Activated CD8-positive, alpha-beta T cell treated with anti-CD3 and anti-CD28 coated beads for 36 hours (primary cell): ENCODE measurements around the gene B3GNT5. TPM values are rescaled to one million over a fixed set of nuclear protein-coding genes. Genes with fewer than 3 reads are reported as not detected.
A peak's percentile ranks its signal among the peaks of the same experiment; 100 is the strongest.

Experiments used
- ATAC-seq: fragments of 200-7000 bp; cut with Tn5 transposase; one replicate; pipeline ENCODE4 v1.10.0; 2021; ENCODE audit warnings: mild to moderate bottlenecking, moderate library complexity
- CTCF ChIA-PET: fragments of 350-600 bp; sonication (Branson Sonifier 250); formaldehyde crosslinking; loops from one replicate; lab custom pipeline; 2021; ENCODE audit warnings: antibody characterized with exemption; lab: Charles Lee
- POLR2A ChIA-PET: fragments of 350-600 bp; sonication (Branson Sonifier 250); formaldehyde crosslinking; loops from one replicate; lab custom pipeline; 2021; ENCODE audit warnings: antibody characterized with exemption; lab: Charles Lee
- DNase-seq: peaks from one replicate; pipeline ENCODE4 v3.0.0-alpha.2; 2020
- H3K27ac Mint-ChIP-seq: one replicate; pipeline ENCODE4 v1.8.0; 2021; ENCODE audit warnings: mild to moderate bottlenecking, mixed read lengths
- H3K27me3 Mint-ChIP-seq: one replicate; pipeline ENCODE4 v1.8.0; 2021; ENCODE audit warnings: mixed read lengths
- H3K36me3 Mint-ChIP-seq: one replicate; pipeline ENCODE4 v1.8.0; 2021; ENCODE audit warnings: low read depth, mixed read lengths
- H3K4me1 Mint-ChIP-seq: one replicate; pipeline ENCODE4 v1.8.0; 2021; ENCODE audit warnings: low read depth, mixed read lengths
- H3K4me3 Mint-ChIP-seq: one replicate; pipeline ENCODE4 v1.8.0; 2021; ENCODE audit warnings: mild to moderate bottlenecking, moderate library complexity, mixed read lengths
- H3K9me3 Mint-ChIP-seq: one replicate; pipeline ENCODE4 v1.8.0; 2021; ENCODE audit warnings: mixed read lengths
- CTCF ChIP-seq: fragments of 200-600 bp; IDR thresholded peaks from one replicate; pipeline ENCODE4 v1.8.0; 2022; ENCODE audit warnings: antibody characterized with exemption, mild to moderate bottlenecking
- intact Hi-C: fragments of 100-400 bp; cut with micrococcal nuclease; formaldehyde crosslinking; loops from one replicate; pipeline ENCODE4 v1.10.0; 2022
- total RNA-seq, 2 experiments: library from RNA; stranded (reverse); gene quantifications; one replicate each; pipeline ENCODE4 v1.2.3, GENCODE V29; 2021

B3GNT5 gene
- total RNA-seq, 2 experiments from 2014 or later = 25.8 to 26.1 TPM

GRCh38 chr3:183274609-183275008 lies 21.6 kb downstream of the B3GNT5 start:
- ChIA-PET POLR2A (interaction anchor here (0.6 to 1.1 kb wide), 3 partner anchors 8 to 610 kb away, joined by 3 to 5 read pairs (median 4); no protein-coding TSS in a partner anchor), CTCF (no interaction called here)
- no peak overlapping the region for H3K27ac Mint-ChIP-seq
- DNase-seq = no peak
- H3K4me3 Mint-ChIP-seq = no peak overlapping the region
- intact Hi-C loops = no loop called here
- peaks cover 23% of the 10 kb centered on the region for H3K4me1 Mint-ChIP-seq
- no peak for ATAC-seq
- H3K9me3 Mint-ChIP-seq = no peaks in the 10 kb centered on the region
- TF ChIP-seq CTCF = no peak
- peaks cover 28% of the 10 kb centered on the region for H3K36me3 Mint-ChIP-seq
- no peaks in the 10 kb centered on the region for H3K27me3 Mint-ChIP-seq

- Mint-ChIP-seq H3K9me3 (no peaks in the 10 kb centered on the region), H3K27ac (no peak overlapping the region), H3K27me3 (no peaks in the 10 kb centered on the region), H3K36me3 (peaks cover 20% of the 10 kb centered on the region), H3K4me1 (peaks cover 21% of the 10 kb centered on the region), H3K4me3 (no peak overlapping the region)
- ChIA-PET CTCF (interaction anchor here (1.2 to 1.9 kb wide), 2 partner anchors 91 to 107 kb away, joined by 3 to 6 read pairs; no protein-coding TSS in a partner anchor), POLR2A (interaction anchor here (0.6 to 1.1 kb wide), 3 partner anchors 9 to 315 kb away, joined by 3 to 4 read pairs (median 3); no protein-coding TSS in a partner anchor)
- ATAC-seq (peak; percentile 24), DNase-seq (no peak)
- TF ChIP-seq CTCF = no peak
- intact Hi-C loops = no loop called here
Measured at GRCh38 chr3:183275418-183275817, 22.4 kb downstream of the B3GNT5 start.

- no peak for TF ChIP-seq CTCF
- Mint-ChIP-seq H3K27ac (no peak overlapping the region), H3K9me3 (no peaks in the 10 kb centered on the region), H3K27me3 (no peaks in the 10 kb centered on the region), H3K36me3 (peaks cover 20% of the 10 kb centered on the region), H3K4me1 (peaks cover 21% of the 10 kb centered on the region), H3K4me3 (no peak overlapping the region)
- intact Hi-C loops = no loop called here
- ChIA-PET CTCF (interaction anchor here (1.2 to 1.9 kb wide), 2 partner anchors 91 to 107 kb away, joined by 3 to 6 read pairs; no protein-coding TSS in a partner anchor), POLR2A (no interaction called here)
- ATAC-seq = no peak
- DNase-seq = no peak
Measured at GRCh38 chr3:183275937-183276336, 22.9 kb downstream of the B3GNT5 start.

- Mint-ChIP-seq H3K4me3 (no peak overlapping the region), H3K4me1 (peaks cover 21% of the 10 kb centered on the region), H3K36me3 (peaks cover 14% of the 10 kb centered on the region), H3K27ac (no peak overlapping the region), H3K9me3 (no peaks in the 10 kb centered on the region), H3K27me3 (no peaks in the 10 kb centered on the region)
- POLR2A ChIA-PET = no interaction called here
- DNase-seq (no peak), ATAC-seq (no peak)
- CTCF ChIA-PET = no interaction called here
- TF ChIP-seq CTCF = no peak
- intact Hi-C loops = no loop called here
Measured at GRCh38 chr3:183277260-183277659, 24.2 kb downstream of the B3GNT5 start.

GRCh38 chr3:183278479-183279088 lies 25.5 kb downstream of the B3GNT5 start:
- H3K4me3 Mint-ChIP-seq = no peak overlapping the region
- ATAC-seq (no peak), DNase-seq (no peak)
- ChIA-PET POLR2A (interaction anchor here (2.2 kb wide), 1 partner anchor 11 kb away, joined by 6 read pairs; no protein-coding TSS in a partner anchor), CTCF (interaction anchor here (0.7 to 1.2 kb wide), 2 partner anchors 104 to 154 kb away, joined by 3 to 4 read pairs; no protein-coding TSS in a partner anchor)
- H3K27me3 Mint-ChIP-seq = no peaks in the 10 kb centered on the region
- no peaks in the 10 kb centered on the region for H3K9me3 Mint-ChIP-seq
- H3K36me3 Mint-ChIP-seq = peaks cover 10% of the 10 kb centered on the region
- H3K4me1 Mint-ChIP-seq = peaks cover 17% of the 10 kb centered on the region
- TF ChIP-seq CTCF = no peak
- intact Hi-C loops = no loop called here
- no peak overlapping the region for H3K27ac Mint-ChIP-seq
